Hematopoietic multipotent progenitor cell treated with erythropoietin and hydrocortisone succinate and interleukin-3 and kit ligand, for 4 days (in vitro differentiated cells): ENCODE data around the gene HINT1.
"Not testable (repeated sequence)": the region's sequence is repeated elsewhere in the genome, so short reads cannot be mapped to it uniquely, and the experiment has no call there.

Experiments used
- DNase-seq: peaks from one replicate; pipeline ENCODE4 v3.0.0-alpha.2; 2015

The HINT1 gene

DNA sequence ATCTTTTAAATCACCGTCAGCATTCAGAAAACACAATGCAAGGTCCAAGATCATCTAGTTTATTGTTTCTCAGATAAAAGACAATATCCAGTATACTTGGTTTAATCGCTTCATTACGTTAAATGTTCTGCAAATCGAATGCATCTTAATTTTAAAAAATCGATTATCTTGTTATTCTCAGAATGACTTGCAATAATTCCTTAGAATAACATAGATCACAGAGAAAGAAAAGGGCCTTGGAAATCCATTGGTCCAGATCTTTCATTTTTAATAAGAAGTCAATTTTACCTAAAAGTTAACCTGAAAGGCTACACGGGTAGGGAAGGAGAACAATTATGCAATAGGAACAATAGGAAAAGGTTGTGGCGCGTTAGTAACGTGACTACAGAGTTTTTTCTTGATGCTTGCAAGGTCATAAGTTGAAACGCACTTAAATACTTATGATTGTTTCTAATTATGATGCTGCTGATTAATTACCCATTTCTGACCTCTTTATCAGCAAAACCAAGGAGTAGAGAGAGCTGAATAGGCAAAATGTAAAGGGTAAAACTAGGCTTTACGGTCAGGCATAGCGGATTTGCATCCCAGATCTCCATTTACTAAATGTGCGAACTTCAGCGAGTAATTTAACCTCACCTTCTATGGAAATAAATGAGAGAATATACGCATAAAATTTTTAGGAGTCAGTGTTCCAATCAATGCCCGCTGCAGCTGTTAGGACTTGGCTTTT is 4.9 kb upstream of the HINT1 start:
- no peak for DNase-seq

DNA sequence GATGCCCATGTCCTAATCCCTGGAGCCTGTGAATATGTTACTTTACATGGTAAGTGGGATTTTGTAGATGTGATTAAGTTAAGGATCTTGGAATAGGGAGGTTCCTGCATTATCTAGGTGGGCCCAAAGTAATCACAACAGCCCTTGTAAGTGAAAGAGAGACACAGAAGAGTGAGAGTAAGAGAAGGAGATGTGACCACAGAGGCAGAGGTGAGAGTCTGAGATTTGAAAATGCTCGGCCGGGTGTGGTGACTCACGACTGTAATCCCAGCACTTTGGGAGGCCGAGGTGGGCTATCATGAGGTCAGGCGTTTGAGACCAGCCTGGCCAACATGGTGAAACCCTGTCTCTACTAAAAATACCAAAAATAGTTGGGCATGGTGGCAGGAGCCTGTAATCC is 2.6 kb upstream of the HINT1 start:
- DNase-seq = no peak

DNA sequence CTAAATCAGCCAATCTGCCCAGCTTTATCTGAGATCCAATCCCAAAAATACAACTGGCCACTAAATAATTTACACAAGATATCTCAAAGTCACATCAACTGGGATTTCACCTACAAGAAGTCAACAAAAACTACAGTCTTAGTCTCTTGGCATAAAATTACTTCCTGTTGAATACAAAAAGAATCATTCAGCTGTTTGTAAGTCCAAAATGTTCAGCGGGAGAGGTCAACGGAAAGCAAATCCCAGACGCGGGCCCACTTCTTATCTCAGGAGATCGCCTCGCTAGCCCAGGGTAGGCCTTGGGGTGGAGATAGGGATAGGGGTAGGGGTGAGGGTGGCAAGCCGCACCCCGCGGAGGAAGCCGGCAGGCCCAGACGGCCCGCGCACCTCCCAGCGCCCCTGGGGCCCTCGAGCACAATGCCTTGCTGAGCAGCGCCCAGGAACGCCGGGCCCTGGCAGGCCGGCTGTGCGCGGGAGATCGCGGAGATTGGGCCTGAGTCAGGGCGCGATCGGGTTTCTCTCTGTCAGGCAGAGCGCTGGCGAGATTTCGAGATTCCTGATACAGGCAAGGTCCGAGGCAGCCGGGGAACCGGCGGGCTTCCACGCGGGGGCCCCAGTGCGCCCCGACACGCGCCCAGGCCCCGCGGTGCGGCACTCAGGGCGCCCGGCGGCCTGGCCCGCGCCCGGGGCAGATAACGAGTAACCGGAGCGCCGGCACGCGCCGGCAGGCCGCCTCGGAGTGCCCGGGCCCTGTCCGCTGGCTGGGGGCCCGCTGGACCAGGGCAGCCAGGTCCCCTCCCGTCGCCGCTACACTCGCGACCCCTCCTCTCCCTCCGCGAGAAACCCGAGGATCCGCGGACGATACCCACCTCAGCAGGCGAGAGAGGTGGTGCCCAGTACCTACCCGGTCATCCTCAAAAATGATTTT is 601 bp downstream of the HINT1 start:
- DNase-seq = peak; percentile 91

DNA sequence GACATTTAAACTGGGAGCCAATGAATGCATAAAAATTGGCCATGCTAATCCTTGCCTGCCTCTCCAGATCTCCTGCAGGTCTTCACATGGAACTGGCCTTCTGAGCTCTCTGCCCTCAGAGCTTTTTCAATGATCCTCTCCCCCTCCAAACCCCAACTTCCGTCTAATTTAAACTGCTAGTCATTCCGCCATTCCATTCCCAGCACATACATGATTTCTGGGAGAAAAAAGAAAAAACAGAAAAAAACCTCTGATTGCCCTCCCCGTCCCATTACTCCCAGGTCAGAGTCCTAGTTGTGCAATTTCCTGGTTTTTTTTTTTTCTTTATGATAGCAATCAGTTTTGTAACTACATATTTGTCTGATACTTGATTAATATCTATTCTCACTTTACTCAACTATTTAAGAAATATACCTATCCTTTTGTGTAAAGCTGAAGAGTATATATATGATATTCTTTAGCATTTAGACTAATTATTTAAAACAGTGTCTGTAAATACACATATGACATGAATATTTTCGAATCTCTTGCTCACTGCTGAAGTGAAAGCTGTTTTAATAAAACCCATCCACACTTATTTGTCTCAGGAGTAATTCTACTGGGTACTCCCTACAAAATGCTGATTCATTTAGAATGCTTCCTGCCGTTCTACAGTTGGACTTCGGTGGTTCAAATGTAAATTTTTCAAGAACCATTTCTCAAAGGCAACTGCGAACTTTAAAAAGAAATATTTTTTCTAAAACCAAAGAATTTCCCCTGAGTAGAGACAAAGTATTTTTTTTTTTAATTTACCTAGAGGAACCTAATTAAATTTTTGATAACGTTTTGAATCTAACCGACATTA is 1.6 kb downstream of the HINT1 start:
- peak; percentile 83 for DNase-seq

DNA sequence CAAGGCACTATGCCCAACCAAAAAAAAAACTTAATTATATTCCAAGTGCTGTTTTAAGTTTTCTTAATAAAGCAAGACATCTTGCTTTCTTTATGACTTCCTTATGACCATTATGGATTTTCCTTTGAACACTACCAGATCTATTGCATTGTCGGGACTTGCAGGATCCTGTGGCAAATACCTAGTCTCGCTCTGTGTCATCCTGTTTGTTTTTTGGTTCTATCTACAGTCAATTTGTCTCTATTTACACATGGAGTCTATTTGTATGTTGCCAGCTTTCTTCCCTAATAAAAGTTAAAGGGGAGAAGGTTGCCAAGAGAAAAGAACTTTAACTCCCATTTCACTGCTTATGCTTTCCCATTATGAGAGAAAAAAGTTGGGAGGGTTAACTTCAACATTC is 4.9 kb downstream of the HINT1 start:
- no peak for DNase-seq

DNA sequence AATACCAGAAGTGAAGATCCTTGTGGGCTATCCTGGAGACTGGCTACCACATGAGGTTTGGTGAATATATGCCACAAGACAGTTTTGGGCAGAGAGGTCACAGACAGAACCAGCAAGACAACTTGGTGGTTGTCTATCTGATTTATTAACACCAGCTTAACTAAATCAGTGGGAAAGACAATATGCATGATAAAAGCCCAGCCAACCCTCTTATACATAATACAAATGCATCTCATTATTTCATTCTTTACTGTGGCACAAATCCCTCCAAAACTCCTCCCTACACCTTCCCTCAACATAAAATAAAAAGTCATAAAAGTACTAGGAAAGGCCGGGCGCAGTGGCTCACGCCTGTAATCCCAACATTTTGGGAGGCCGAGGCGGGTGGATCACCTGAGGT is 8.1 kb downstream of the HINT1 start:
- no peak for DNase-seq

DNA sequence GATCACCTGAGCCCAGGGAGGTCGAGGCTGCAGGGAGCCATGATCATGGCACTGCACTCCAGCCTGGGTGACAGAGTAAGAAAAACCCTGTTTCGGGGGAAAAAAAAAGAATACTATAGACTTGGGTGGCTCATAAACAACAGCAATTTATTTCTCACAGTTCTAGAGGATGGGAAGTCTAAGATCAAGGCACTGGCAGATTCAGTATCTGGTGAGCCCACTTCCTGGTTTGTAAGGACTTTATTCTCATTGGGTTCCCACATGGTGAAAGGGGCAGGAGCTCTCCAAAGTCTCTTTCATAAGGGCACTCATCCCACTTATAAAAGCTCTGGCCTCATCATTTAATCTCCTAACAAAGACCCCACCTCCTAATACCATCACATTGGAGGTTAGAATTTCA is 8.7 kb downstream of the HINT1 start:
- DNase-seq = no peak

DNA sequence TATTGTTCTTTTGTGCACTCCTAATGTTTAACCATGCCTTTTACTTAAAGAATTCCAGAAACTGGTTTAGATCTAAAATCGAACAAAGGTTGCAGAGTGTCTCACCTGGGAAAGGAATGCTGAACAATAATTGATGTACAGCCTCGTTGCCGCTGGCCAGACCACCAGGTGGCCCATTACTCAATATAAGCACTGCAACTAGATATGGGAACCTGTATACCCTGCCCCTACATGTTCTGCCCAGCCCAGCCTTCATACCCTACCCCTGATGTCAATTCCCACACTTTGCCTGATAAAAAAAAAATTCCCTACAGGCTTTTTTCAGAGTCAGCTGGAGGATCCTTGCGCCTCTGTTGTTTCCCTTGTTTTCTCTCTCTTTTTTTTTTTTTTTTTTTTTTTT is 13.8 kb downstream of the HINT1 start:
- no peak for DNase-seq

DNA sequence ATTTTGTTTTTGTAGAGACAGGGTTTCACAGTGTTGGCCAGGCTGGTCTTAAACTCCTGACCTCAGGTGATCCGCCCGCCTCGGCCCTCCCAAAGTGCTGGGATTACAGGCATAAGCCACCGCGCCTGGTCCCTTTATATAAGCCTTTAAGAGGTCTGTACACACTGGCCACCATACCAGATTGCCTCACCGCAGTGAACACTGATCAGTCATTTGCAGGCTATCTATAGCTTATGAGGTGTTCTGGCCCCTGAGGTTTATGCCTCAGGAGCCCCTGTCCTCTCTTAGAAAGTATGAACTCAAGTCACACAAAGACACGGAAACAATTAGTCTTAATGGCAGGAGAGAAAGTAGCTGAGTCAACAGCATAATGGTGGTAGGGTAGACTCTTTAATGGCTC is 14.6 kb downstream of the HINT1 start:
- no peak for DNase-seq

DNA sequence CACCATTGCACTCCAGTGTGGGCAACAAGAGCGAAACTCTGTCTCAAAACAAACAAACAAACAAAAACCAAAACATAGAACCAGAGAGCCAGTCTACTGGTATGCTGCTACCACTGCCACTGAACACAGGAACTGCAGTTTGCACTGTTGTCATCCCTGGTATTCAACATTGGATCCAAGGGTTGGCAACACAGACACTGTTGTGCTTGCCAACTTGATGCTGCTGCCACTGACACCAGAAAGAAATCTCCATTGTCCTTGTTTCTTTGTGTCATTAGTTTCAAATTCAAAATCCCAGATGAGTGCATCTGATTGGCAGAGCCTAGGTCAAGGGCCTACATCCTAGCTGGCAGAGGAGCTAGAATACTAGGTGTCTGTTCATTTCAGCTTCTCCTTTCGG is 16.2 kb downstream of the HINT1 start:
- no peak for DNase-seq

DNA sequence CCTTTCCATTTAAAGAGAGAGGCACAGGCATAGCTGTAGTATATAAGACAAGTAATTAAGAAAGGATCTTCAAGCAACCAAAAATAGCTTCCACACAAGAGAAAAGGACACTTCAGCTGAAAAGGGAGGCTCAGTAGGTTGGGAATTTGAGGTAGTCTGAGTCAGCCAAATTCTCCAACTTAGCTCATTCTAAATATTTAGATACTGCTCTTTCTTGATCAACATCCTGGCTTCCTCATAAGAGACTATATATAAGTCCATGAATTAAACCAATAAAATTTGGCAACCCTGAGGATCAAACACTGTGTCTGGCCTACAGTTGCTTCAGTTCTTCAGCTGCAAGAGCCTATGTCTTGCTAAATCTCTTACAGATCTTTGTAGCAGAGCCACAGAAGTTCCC is 17.8 kb downstream of the HINT1 start:
- DNase-seq = no peak

DNA sequence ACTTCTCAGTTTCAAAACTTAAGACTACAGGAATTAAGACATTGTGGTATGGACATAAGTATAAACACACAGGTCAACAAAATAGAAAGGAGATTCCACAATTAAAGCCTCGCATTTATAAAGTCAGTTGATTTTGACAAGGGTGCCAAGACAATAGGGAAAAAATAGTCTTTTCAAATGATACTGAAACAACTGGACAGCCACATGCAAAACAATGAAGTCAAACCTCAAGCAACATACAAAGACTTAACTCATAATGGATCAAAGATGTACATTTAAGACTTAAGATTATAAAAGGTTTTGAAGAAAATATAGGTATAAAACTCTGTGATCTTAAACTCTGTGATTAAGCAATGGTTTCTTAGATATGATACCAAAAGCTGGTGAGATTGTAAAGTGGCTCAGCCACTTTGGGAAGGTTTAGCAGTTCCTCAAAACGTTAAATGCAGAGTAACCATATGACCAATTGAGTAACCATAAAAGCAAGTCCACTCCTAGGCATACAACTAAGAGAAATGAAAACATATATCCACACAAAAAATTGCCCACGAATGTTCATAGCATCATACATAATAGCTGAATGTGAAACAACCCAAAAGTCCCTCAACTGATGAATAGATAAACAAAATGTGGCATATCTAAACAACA is 22.0 kb downstream of the HINT1 start:
- peak; percentile 22 for DNase-seq

DNA sequence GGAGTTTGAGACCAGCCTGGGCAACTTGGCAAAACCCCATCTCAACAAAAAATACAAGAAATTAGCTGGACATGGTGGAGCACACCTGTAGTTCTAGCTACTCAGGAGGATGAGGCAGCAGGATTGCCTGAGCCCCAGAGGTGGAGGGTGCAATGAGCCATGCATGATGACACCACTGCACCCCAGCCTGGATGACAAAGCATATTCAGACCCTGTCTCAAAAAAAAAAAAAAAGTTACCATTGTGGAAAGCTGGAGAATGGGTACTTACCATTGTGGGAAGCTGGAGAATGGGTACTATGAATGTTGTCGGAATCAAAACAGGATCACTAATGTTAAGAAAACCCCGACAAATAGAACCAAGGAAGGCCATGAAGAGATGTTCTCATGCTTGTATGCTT is 25.7 kb downstream of the HINT1 start:
- no peak for DNase-seq

DNA sequence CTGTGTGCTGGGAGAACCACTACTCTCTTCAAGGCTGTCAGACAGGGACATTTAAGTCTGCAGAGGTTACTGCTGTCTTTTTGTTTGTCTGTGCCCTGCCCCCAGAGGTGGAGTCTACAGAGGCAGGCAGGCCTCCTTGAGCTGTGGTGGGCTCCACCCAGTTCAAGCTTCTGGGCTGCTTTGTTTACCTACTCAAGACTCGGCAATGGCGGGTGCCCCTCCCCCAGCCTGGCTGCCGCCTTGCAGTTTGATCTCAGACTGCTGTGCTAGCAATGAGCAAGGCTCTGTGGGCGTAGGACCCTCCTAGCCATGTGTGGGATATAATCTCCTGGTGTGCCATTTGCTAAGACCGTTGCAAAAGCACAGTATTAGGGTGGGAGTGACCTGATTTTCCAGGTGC is 26.6 kb downstream of the HINT1 start:
- not testable (repeated sequence) for DNase-seq

DNA sequence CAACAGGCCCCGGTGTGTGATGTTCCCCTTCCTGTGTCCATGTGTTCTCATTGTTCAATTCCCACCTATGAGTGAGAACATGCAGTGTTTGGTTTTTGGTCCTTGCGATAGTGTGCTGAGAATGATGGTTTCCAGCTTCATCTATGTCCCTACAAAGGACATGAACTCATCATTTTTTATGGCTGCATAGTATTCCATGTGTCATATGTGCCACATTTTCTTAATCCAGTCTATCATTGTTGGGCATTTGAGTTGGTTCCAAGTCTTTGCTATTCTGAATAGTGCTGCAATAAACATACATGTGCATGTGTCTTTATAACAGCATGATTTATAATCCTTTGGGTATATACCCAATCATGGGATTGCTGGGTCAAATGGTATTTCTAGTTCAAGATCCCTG is 32.0 kb downstream of the HINT1 start:
- not testable (repeated sequence) for DNase-seq

DNA sequence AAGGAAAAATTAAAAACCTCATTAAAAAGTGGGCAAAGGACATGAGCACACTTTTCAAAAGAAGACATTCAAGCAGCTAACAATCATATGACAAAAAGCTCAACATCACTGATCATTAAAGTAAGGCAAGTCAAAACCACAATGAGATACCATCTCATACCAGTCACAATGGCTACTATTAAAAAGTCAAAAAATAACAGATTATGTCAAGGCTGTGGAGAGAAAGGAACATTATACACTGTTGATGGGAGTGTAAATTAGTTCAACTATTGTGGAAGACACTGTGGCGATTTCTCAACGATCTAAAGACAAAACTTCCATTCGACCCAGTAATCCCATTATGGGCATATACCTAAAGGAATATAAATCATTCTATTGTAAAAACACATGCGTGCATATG is 35.8 kb downstream of the HINT1 start:
- DNase-seq = peak; percentile 8

DNA sequence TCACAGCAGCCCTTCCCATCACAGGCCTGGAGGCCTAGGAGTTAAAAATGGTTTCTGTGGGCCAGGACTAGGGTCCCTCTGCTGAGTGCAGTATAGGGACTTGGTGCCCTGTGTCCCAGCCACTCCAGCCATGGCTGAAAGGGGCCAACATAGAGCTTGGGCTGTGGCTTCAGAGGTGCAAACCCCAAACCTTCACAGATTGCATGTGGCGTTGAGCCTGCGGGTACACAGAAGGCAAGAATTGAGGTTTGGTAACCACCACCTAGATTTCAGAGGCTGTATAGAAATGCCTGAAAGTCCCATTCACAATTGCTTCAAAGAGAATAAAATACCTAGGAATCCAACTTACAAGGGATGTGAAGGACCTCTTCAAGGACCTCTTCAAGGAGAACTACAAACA is 37.8 kb downstream of the HINT1 start:
- DNase-seq = not testable (repeated sequence)

DNA sequence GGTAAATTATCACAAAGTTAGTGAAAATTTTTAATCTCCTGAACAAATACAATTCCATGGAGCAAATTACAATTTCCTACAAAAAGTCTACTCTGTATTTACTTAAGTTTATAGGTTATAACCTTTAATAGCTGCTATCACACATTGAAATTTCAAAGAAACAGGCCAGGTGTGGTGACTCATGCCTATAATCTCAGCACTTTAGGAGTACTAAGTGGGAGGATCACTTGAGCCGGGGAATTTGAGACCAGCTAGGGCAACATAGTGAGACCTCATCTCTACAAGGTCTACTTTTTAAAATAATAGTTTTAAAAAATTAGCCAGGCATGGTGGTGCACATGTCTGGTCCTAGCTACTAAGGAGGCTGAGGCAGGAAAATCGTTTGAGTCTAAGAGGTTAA is 50.3 kb downstream of the HINT1 start:
- DNase-seq = no peak

DNA sequence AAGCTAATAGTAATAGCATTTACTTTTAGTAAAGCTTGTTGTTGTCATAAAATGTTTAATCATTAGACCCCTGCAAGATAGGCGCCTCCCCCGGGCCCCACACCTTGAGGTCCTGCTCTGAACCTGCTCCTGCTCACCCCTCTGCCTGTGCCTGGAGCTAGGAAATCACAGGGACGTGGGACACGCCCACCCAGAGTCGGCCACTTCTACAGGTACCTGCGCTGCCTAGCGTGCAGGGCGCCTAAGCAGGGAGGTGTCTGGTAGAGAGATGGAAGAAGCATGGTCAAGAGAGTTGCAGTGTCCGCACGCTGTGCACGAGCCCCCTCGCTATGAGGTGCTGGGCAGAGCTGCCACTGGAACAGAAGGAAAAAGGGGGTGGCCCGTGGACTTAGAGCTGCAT is 52.6 kb downstream of the HINT1 start:
- no peak for DNase-seq

DNA sequence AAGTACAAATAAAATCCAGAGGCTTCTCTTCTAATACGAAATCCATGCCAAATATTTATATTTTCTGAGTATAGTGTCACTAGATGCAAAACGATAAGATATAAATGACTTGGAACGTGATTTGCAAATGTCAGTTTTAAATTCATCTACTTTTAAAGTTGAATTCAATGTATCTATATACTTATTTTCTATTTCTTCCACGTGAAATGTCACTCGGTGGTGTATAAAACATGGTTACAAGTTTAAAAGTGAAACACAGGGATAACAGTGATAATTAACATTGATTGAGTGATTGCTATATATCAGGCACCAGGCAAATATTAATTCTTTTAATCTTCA is 54.8 kb downstream of the HINT1 start:
- DNase-seq = no peak

DNA sequence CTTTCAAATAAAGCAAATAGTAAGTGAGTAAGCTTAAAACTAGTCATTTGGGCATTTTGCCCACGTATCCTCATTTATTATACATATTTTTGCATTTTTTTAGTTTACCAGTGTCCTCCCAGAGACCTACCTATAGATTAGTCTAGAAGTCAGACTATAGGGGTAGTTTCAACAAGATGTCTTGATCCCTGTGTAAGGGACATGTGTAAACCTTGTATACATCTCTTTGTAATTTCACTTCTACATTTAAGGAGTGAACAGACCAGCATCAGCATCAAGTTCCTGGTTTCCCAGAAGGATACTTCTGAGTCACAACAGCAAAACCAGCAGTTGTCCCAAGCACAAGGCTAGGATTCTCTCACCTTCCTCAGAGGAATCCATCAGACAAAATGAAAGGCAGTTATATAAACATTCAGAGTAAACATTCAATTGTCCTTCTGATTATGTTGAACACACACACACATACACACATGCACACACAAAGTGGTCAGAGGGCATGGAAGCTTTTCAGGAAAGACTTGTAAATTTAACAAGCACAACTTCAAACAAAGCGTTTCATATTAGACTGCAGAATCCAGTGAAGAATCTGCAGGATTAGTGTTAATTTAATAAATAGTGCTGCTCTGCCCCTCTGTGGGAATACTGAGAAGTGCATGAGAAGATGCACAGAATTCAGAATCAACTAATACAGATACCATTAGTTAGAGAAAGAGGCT is 55.4 kb downstream of the HINT1 start:
- peak; percentile 78 for DNase-seq
